Suprapubic skin (tissue), 4 donors: Measurements from ENCODE around the gene RNF4.

Source experiments
- POLR2A ChIP-seq, 2 donors: fragments of 450-650 bp; IDR thresholded peaks; one replicate each; pipeline ENCODE4 v1.6.1; 2017; ENCODE audit warnings: antibody characterized with exemption in 2 of 2, mild to moderate bottlenecking in 2 of 2, moderate library complexity in 2 of 2
- POLR2AphosphoS5 ChIP-seq, 3 donors: sonication (generic); formaldehyde crosslinking; IDR thresholded peaks; one replicate each; pipeline ENCODE4 v1.6.1; 2017; ENCODE audit warnings: antibody characterized with exemption in 3 of 3
- TF ChIP-seq, protein P1 (sequence below), 2 donors: fragments of 200-600 bp in 1 of 2; fragments of 450-650 bp in 1 of 2; sonication (generic) in 1 of 2; IDR thresholded peaks; one replicate each; pipeline ENCODE4 v1.5.1; 2016 to 2019; ENCODE audit warnings: antibody characterized with exemption in 2 of 2, mild to moderate bottlenecking in 1 of 2, moderate library complexity in 1 of 2

DNA sequence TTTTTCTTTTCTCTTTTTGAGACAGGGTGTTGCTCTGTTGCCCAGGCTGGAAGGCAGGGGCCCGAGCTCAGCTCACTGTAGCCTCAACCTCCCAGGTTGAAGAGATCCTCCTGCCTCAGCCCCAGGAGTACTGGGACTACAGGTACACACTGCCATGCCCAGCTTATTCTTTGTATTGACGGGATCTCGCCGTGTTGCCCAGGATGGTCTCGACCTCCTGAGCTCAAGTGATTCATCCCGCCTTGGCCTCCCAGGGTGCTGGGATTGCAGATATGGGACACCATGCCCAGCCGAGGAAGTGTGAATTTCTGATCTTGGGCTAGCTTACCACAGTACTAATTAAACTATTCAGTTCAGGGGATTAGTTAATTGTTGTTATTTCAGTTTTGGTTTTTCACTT, 38.9 kb downstream of the RNF4 start:
- TF ChIP-seq, protein P1, sequence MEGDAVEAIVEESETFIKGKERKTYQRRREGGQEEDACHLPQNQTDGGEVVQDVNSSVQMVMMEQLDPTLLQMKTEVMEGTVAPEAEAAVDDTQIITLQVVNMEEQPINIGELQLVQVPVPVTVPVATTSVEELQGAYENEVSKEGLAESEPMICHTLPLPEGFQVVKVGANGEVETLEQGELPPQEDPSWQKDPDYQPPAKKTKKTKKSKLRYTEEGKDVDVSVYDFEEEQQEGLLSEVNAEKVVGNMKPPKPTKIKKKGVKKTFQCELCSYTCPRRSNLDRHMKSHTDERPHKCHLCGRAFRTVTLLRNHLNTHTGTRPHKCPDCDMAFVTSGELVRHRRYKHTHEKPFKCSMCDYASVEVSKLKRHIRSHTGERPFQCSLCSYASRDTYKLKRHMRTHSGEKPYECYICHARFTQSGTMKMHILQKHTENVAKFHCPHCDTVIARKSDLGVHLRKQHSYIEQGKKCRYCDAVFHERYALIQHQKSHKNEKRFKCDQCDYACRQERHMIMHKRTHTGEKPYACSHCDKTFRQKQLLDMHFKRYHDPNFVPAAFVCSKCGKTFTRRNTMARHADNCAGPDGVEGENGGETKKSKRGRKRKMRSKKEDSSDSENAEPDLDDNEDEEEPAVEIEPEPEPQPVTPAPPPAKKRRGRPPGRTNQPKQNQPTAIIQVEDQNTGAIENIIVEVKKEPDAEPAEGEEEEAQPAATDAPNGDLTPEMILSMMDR (IDR thresholded peaks at IDR 0.05) = no peak
- no peak for TF ChIP-seq POLR2A (IDR thresholded peaks at IDR 0.05)
- TF ChIP-seq POLR2AphosphoS5 (IDR thresholded peaks at IDR 0.05) = no peak
